Esophagus (tissue), 2 donors: ENCODE data around the gene VAV2. TPM values are rescaled to one million over a fixed set of nuclear protein-coding genes. Genes with fewer than 3 reads are reported as not detected.

Experiments used
- H3K27ac ChIP-seq, 2 donors: one replicate each; pipeline ENCODE4 v1.5.1; 2013; ENCODE audit warnings: low read depth in 2 of 2, mild to moderate bottlenecking in 2 of 2, inconsistent platforms in 1 of 2, low read length in 1 of 2, moderate library complexity in 1 of 2
- H3K27me3 ChIP-seq, 2 donors: one replicate each; pipeline ENCODE4 v1.6.1; 2013; ENCODE audit warnings: low read length in 2 of 2, control low read depth in 1 of 2, mild to moderate bottlenecking in 1 of 2; ENCODE audit not compliant: insufficient read depth in 2 of 2, control insufficient read depth in 1 of 2
- H3K36me3 ChIP-seq, 2 donors: one replicate each; pipeline ENCODE4 v1.6.1; 2013; ENCODE audit warnings: low read length in 1 of 2; ENCODE audit not compliant: control insufficient read depth in 2 of 2, insufficient read depth in 2 of 2
- H3K4me1 ChIP-seq, 2 donors: one replicate each; pipeline ENCODE4 v1.6.1; 2013; ENCODE audit warnings: low read length in 1 of 2; ENCODE audit not compliant: control insufficient read depth in 2 of 2, insufficient read depth in 2 of 2
- H3K4me3 ChIP-seq, 2 donors: one replicate each; pipeline ENCODE4 v1.5.1; 2013; ENCODE audit warnings: low read length in 2 of 2, mild to moderate bottlenecking in 2 of 2, low read depth in 1 of 2, moderate library complexity in 1 of 2
- H3K9me3 ChIP-seq, 2 donors: one replicate each; pipeline ENCODE4 v1.6.1; 2013; ENCODE audit warnings: mild to moderate bottlenecking in 2 of 2, low read depth in 1 of 2, low read length in 1 of 2, moderate library complexity in 1 of 2; ENCODE audit not compliant: control insufficient read depth in 2 of 2, insufficient read depth in 1 of 2
- WGBS, 2 donors: extraction: QIAGEN DNeasy Blood & Tissue Kit; methylation state at CpG; one replicate each; pipeline ENCODE4 v1.1.7; 2013; 5-methylcytosine and 5-hydroxymethylcytosine counted together
- polyA plus RNA-seq, 2 donors: library from polyadenylated mRNA; stranded (reverse); fragments of 200-250 nt; gene quantifications; one replicate each; pipeline ENCODE4 v1.2.3, GENCODE V29; 2013
- donor health status: healthy with polysubstance abuse.
- donor health status: Bipolar disorder and iron deficiency.

The VAV2 gene
- polyA plus RNA-seq, 2 donors: 4.8 to 5.0 TPM

DNA sequence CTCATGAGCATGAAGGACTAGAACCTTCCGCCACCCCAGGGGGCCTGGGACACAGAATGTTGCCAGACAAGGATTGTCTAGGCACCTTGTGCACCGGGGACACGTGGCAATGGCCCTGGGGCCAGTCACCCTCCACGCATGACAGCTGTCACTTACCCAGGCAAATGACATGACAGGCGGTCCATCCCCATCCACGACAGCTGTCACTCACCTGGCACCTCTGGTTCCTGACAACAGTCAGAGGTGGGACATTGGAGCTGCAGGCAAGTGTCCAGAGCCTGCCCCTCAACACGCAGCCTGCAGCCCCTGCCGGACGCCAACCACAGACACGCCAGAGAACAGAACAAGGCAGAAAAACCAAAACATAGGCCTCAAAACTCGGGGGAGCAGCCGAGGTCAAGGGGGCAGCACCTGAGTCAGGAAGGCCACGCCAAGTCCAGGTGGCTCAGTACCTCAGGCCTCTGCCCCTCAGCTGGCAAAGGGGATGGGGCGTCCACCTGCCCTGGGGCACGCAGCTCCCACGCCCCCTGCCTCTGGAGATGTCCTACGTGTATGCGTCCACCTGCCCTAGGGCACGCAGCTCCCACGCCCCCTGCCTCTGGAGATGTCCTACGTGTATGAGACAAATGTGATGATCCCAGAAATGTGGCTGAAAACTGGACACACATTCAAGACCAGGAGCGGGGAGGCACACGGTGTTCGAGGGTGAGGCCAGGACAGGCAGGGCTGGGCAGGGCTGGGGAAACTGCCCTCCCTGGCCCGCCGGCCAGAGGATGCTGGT lies 14.5 kb downstream of the VAV2 start:
- whole genome bisulfite sequencing, 2 donors: 83 to 89% methylated on average over 26 of the region's 26 CpGs
- Histone ChIP-seq H3K36me3 (no peaks in the 10 kb centered on the region), H3K27ac (no peak overlapping the region), H3K4me1 (peaks cover 6 to 9% of the 10 kb centered on the region in 2 donors), H3K27me3 (no peaks in the 10 kb centered on the region), H3K4me3 (no peak overlapping the region), H3K9me3 (no peaks in the 10 kb centered on the region)

DNA sequence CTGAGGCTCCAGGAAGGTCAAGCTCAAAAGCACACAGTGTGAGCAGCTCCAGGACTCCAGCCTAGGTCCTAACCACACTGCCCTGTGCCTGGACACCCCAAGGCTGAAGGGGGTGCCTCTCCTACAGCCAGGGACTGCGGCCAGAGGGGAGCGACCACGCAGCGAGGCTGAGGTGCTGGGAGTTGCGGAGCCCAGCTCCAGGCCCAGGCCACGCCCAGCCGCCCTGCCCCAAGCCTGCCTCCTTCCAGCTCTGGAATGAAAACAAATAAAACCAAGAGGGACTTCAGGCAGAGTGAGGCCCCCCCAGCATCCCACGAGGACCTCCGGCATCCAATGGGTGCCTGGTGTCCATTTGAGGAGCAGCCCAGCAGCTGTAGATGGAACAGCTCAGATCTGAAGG lies 15.2 kb downstream of the VAV2 start:
- peaks cover 6 to 9% of the 10 kb centered on the region in 2 donors for H3K4me1 ChIP-seq
- H3K36me3 ChIP-seq: no peaks in the 10 kb centered on the region
- H3K4me3 ChIP-seq: no peak overlapping the region
- WGBS, 2 donors: 87 to 90% methylated on average over 9 of the region's 9 CpGs
- H3K27ac ChIP-seq: no peak overlapping the region
- no peaks in the 10 kb centered on the region for H3K9me3 ChIP-seq
- H3K27me3 ChIP-seq: no peaks in the 10 kb centered on the region

DNA sequence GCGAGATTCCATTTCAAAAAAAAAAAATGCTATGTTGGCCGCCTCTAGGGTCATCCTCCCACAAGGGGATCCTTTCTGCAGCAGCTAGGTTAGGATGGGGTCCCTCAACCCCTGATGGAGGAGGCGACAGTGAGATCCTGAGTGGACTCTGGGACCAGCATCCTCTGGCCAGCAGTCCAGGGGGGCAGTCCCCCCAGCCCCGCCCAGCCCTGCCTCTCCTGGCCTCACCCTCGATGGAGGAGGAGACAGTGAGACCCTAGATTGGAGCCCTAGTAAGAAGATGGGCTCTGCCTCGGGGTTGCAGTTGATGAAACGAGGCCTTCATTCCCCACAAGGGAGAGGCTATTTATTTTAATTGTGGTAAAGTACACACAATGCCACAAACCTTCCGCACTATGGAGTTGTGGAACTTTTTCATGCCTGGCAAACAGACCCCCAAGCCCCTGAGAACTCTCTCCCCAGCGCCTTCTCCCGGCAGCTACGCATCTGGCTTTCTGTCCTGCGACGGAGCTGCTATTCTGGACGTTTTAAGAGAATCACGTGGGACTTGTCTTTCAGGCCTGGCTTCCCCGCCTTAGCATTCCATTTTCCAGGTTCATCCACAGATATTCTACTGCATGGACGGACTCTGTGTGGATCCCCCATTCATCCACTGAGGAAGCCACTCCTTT lies 15.8 kb downstream of the VAV2 start:
- Histone ChIP-seq H3K36me3 (no peaks in the 10 kb centered on the region), H3K27ac (no peak overlapping the region), H3K9me3 (no peaks in the 10 kb centered on the region), H3K4me3 (no peak overlapping the region), H3K4me1 (peaks cover 6 to 13% of the 10 kb centered on the region in 2 donors), H3K27me3 (no peaks in the 10 kb centered on the region)
- WGBS, 2 donors: 88 to 89% methylated on average over 17 of the region's 17 CpGs

DNA sequence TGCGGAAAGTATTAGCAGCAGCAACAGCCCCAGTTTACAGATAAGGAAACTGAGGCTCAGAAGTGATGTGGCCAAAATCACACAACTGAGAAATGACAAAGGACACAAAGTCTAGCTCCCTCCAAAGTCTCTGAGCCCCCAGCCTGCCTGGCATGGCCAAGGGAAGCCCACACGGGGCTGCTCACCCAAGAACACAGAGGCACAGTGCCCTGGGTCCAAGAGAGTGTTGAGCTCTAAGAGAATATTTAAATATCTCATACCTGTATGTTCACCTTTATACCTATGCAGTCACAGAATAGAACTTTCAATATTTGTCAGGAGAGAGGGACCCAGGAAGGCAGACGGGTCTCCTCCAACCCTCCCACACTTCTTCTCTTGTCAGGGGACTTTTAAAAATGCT lies 16.6 kb downstream of the VAV2 start:
- no peaks in the 10 kb centered on the region for H3K9me3 ChIP-seq
- no peak overlapping the region for H3K27ac ChIP-seq
- H3K27me3 ChIP-seq: no peaks in the 10 kb centered on the region
- WGBS, 2 donors: 89 to 94% methylated on average over 3 of the region's 3 CpGs
- no peaks in the 10 kb centered on the region for H3K36me3 ChIP-seq
- H3K4me3 ChIP-seq: no peak overlapping the region
- peaks cover 6 to 14% of the 10 kb centered on the region in 2 donors for H3K4me1 ChIP-seq

DNA sequence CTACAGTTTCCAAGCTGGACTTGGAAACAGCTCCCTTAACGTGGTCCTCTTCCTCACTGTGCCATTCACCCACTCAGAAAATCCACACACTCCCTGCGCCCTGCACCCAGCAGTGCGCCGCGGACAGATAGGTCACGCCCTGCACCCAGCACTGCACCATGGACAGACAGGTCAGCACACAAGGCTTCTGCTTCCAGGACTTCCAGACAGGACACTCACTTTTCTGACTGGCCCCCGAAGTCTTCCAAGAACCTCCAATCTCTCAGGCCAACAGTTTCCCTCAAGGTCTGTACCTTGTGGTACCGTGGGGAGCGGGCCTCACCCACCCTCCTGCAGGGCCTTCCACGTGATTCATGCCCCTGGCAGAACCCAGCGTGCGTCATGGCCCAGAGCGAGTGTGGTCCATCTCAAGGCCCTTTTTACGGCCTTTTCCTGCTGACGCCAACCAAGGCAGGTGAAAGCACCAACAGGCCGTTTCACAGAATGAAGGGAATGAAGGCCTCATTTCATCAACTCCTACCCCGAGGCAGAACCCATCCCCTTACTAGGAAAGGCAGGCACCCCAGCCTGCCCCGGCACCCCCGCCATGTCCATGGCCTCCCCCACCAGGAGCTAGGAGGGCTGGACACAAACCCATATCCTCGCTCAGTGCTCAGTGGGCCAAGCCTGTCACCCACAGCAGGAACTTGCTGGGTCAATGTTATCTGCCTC lies 17.3 kb downstream of the VAV2 start:
- WGBS, 2 donors: 78 to 85% methylated on average over 20 of the region's 20 CpGs
- Histone ChIP-seq H3K36me3 (no peaks in the 10 kb centered on the region), H3K27ac (no peak overlapping the region), H3K9me3 (no peaks in the 10 kb centered on the region), H3K27me3 (no peaks in the 10 kb centered on the region), H3K4me3 (no peak overlapping the region), H3K4me1 (peaks cover 2 to 12% of the 10 kb centered on the region in 2 donors)

DNA sequence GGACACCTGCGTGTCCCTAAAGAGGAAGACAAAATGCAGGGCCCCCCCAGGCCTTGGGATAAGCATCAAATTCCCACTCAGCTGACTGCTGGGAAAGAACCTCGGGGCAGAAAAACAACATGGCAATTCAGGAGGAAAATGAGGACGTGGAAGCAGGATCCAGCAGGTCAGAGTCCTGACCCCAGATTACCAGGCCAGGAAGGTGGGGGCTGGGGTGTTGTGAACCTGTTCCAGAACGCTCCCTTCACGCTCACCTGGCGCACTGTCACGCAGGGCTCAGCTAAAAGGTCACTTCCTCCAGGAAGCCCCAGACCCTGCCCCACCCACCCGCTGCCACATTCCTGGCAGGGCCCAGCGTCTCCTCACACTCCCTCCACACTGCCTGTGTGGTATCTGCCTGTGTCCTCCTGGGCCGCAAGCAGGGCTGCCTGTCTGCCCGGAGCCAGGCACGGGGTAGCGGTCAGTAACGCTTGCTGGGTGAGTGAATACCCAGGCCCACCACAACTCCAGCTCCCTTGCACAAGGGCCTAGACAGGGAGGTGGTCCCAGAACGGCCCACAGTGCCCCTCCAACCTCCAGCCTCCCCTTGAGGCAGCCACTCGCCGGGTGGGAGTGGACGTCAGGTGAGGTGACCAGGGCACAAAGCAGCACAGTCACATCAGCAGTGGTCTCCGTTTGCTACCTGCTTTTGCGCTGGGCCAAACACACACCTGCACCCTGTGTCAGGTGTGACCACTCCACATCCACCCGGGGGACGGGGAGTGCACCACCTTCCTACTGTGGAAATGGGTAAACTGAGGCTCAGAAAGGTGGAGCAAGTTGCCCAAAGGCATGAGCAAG lies 18.1 kb downstream of the VAV2 start:
- WGBS, 2 donors: 72 to 83% methylated on average over 21 to 22 of the region's 22 CpGs
- H3K4me1 ChIP-seq: peaks cover 2 to 9% of the 10 kb centered on the region in 2 donors
- H3K27ac ChIP-seq: no peak overlapping the region
- no peak overlapping the region for H3K4me3 ChIP-seq
- H3K9me3 ChIP-seq: no peaks in the 10 kb centered on the region
- H3K27me3 ChIP-seq: no peaks in the 10 kb centered on the region
- H3K36me3 ChIP-seq: no peaks in the 10 kb centered on the region

DNA sequence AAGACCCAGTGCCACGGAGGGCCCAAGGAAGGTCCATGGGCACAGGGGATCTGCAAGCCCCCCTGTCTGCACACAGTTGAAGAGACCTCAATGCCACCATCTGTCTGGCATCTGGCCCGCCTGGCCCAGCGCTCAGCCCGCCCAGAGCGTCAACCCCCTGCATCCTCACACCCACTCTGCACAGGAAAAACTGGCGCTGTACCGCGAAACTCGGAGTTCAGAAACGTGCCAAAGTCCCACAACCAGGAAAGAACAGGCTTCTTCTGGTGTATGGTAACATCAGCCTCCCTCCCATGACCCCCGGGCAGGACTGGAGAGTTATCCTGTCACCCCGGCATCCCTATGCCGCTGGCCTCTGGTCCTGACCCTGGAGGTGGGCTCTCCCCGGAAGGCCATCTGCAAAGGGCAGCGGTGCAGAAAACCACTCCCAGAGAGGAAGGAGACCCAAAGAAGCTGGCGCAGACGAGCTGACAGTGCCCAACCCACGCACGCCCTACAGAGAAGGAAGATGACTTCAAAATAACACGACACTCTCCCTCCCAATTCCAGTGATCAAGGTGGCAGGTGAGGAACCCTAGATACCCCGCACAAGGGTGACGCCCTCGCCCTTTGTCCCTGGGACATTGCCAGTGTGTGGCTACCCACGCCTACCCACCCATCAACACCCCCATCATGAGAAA lies 18.9 kb downstream of the VAV2 start:
- Histone ChIP-seq H3K27ac (no peak overlapping the region), H3K36me3 (no peaks in the 10 kb centered on the region), H3K4me1 (peaks cover 2 to 9% of the 10 kb centered on the region in 2 donors), H3K4me3 (no peak overlapping the region), H3K27me3 (no peaks in the 10 kb centered on the region), H3K9me3 (no peaks in the 10 kb centered on the region)
- WGBS, 2 donors: 72 to 80% methylated on average over 24 of the region's 24 CpGs

DNA sequence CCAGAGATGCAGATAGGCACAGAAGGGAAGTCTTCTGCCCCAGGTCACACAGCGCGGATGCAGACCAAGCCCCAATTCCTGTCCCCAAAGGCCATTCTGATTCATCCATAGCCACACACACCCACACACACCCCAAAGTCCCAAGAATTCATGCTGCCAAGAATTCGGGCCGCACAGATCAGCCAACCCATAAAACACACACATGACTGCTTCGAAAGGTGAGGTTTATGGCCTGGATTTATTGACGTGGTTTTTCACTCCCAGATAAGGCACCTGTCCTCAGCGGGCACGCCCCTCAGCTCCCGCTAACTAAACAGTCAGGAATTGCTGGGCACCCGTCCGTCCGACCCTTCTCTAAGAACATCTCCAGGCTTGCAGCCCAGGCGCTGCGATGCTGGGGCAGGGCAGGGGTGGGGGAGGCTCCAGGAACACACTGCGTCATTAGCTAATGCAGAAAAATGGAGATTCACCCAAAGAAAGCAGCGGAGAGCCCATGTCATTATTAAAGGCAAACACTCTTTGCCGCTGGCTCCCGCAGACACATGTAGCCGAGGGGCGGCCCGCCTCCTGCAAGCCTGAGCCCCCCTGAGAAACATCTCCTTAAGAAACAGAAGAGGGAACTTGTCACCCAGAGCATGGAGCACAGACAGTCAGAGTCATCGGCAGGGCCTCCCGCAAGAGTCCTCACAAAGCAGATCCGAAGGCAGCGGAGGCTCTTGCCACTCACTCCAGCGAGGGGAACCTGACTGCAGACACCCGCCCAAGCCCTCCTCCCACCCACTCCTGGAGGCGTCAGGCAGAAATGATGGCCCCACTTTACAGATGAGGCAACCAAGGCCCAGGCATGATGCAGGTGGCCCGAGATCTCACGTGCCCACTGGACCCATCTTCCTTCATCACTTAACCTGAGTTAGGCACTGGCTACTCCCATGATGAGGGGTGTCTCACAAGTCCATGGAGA lies 19.9 kb downstream of the VAV2 start:
- no peaks in the 10 kb centered on the region for H3K27me3 ChIP-seq
- no peak overlapping the region for H3K27ac ChIP-seq
- H3K4me1 ChIP-seq: peaks cover 2 to 9% of the 10 kb centered on the region in 2 donors
- no peaks in the 10 kb centered on the region for H3K36me3 ChIP-seq
- 62 to 73% methylated on average over 30 of the region's 30 CpGs for WGBS, 2 donors
- H3K9me3 ChIP-seq: no peaks in the 10 kb centered on the region
- no peak overlapping the region for H3K4me3 ChIP-seq
